Neuronal stem cell (in vitro differentiated cells): ENCODE data around the gene CALML5.
A peak's percentile ranks its signal among the peaks of the same experiment; 100 is the strongest.

Source experiments
- DNase-seq: peaks from one replicate; pipeline ENCODE4 v3.0.0-alpha.2; 2013; ENCODE audit warnings: low spot score
- H2AFZ ChIP-seq: one replicate; pipeline ENCODE4 v1.6.1; 2013; ENCODE audit warnings: mild to moderate bottlenecking, low read length, inconsistent platforms
- H2AK5ac ChIP-seq: 2 replicates; pipeline ENCODE4 v1.6.1; 2013; ENCODE audit warnings: low read depth, mild to moderate bottlenecking, inconsistent platforms, low read length, moderate library complexity, mixed read lengths
- H2BK120ac ChIP-seq: 2 replicates; pipeline ENCODE4 v1.6.1; 2013; ENCODE audit warnings: low read depth, mild to moderate bottlenecking, inconsistent platforms, low read length, moderate library complexity, mixed read lengths
- H2BK12ac ChIP-seq: one replicate; pipeline ENCODE4 v1.6.1; 2013; ENCODE audit warnings: low read length, inconsistent platforms
- H2BK15ac ChIP-seq: 2 replicates; pipeline ENCODE4 v1.6.1; 2013; ENCODE audit warnings: mild to moderate bottlenecking, low read length, inconsistent platforms, mixed read lengths
- H2BK5ac ChIP-seq: one replicate; pipeline ENCODE4 v1.6.1; 2013; ENCODE audit warnings: inconsistent platforms, mild to moderate bottlenecking, low read length, moderate library complexity
- H3K14ac ChIP-seq: one replicate; pipeline ENCODE4 v1.6.1; 2013; ENCODE audit warnings: low read length, inconsistent platforms
- H3K18ac ChIP-seq: 2 replicates; pipeline ENCODE4 v1.6.1; 2013; ENCODE audit warnings: low read length, inconsistent platforms
- H3K23ac ChIP-seq: 2 replicates; pipeline ENCODE4 v1.6.1; 2013; ENCODE audit warnings: low read depth, mild to moderate bottlenecking, mixed read lengths, low read length, inconsistent platforms; ENCODE audit not compliant: poor library complexity
- H3K27ac ChIP-seq: replicated peaks from 3 replicates; pipeline ENCODE4 v1.5.1; 2013; ENCODE audit warnings: low read length, inconsistent platforms
- H3K27me3 ChIP-seq, 3 experiments: 2 replicates each; pipeline ENCODE4 v1.6.1; 2013; ENCODE audit warnings: low read length in 3 of 3, mild to moderate bottlenecking in 2 of 3, inconsistent platforms in 1 of 3, low read depth in 1 of 3, mixed read lengths in 1 of 3, moderate library complexity in 1 of 3; ENCODE audit not compliant: control insufficient read depth in 3 of 3, insufficient read depth in 3 of 3
- H3K36me3 ChIP-seq, 2 donors: replicated peaks in 1 of 2; 2 replicates each; pipeline ENCODE4 v1.6.1; 2013; ENCODE audit warnings: low read length in 2 of 2; ENCODE audit not compliant: control insufficient read depth in 2 of 2, insufficient read depth in 2 of 2
- H3K4ac ChIP-seq: 2 replicates; pipeline ENCODE4 v1.6.1; 2013; ENCODE audit warnings: inconsistent platforms, mild to moderate bottlenecking, low read length, moderate library complexity
- H3K4me1 ChIP-seq, 2 donors: 1 replicate in 1 of 2; 2 replicates in 1 of 2; pipeline ENCODE4 v1.6.1; 2013; ENCODE audit warnings: low read length in 2 of 2, low read depth in 1 of 2; ENCODE audit not compliant: control insufficient read depth in 2 of 2, insufficient read depth in 1 of 2
- H3K4me2 ChIP-seq: one replicate; pipeline ENCODE4 v1.6.1; 2013; ENCODE audit warnings: mild to moderate bottlenecking, low read length, inconsistent platforms; ENCODE audit not compliant: insufficient read depth, poor library complexity, severe bottlenecking
- H3K4me3 ChIP-seq, 2 donors: 2 replicates each; pipeline ENCODE4 v1.5.1; 2013; ENCODE audit warnings: low read length in 2 of 2, mild to moderate bottlenecking in 2 of 2, inconsistent platforms in 1 of 2, moderate library complexity in 1 of 2
- H3K79me1 ChIP-seq: one replicate; pipeline ENCODE4 v1.6.1; 2013; ENCODE audit warnings: low read depth, mild to moderate bottlenecking, inconsistent platforms, low read length, moderate library complexity
- H3K9ac ChIP-seq: one replicate; pipeline ENCODE4 v1.6.1; 2013; ENCODE audit warnings: mild to moderate bottlenecking, low read depth, low read length, inconsistent platforms; ENCODE audit not compliant: poor library complexity
- H3K9me3 ChIP-seq, 2 donors: replicated peaks in 1 of 2; 2 replicates each; pipeline versions ENCODE3 to v1.6.1; 2013; ENCODE audit warnings: low read length in 2 of 2, mild to moderate bottlenecking in 2 of 2, inconsistent platforms in 1 of 2, low read depth in 1 of 2, mixed read lengths in 1 of 2, moderate library complexity in 1 of 2; ENCODE audit not compliant: control insufficient read depth in 2 of 2, insufficient read depth in 1 of 2
- H4K8ac ChIP-seq: one replicate; pipeline ENCODE4 v1.6.1; 2013; ENCODE audit warnings: low read depth, mild to moderate bottlenecking, inconsistent platforms, low read length, moderate library complexity
- H4K91ac ChIP-seq: one replicate; pipeline ENCODE4 v1.6.1; 2013; ENCODE audit warnings: low read length, low read depth, mild to moderate bottlenecking, inconsistent platforms; ENCODE audit not compliant: poor library complexity
- WGBS, 2 donors: extraction: QIAGEN DNeasy Blood & Tissue Kit; methylation state at CpG; one replicate each; pipeline ENCODE4 v1.1.7; 2013; ENCODE audit warnings: missing lambda C conversion rate in 2 of 2, mixed read lengths in 1 of 2; ENCODE audit not compliant: insufficient read length in 2 of 2, insufficient replicate concordance in 1 of 2; ENCODE audit errors: extremely low coverage in 2 of 2; 5-methylcytosine and 5-hydroxymethylcytosine counted together

Gene CALML5

GRCh38 chr10:5502571-5503476 lies 3.5 kb upstream of the CALML5 start:
- DNase-seq, result no peak
- Histone ChIP-seq H3K79me1 (no peaks in the 10 kb centered on the region), H4K91ac (no peak overlapping the region), H3K18ac (peak overlapping the region; percentile 31), H3K4me2 (no peak overlapping the region), H2BK15ac (peak overlapping the region; percentile 28), H3K4ac (peak overlapping the region; percentile 17), H3K4me3 (no peak overlapping the region), H4K8ac (no peak overlapping the region), H3K14ac (peak overlapping the region; percentile 67), H2AK5ac (no peak overlapping the region), H3K27ac (no peak overlapping the region), H3K9me3 (peaks cover 0 to 2% of the 10 kb centered on the region in 2 donors), H3K36me3 (no peaks in the 10 kb centered on the region), H2BK12ac (no peak overlapping the region), H2BK5ac (peak overlapping the region; percentile 67), H3K4me1 (no peaks in the 10 kb centered on the region), H3K9ac (no peak overlapping the region), H2AFZ (no peak overlapping the region), H3K23ac (peak overlapping the region; percentile 30), H3K27me3 (peaks cover 0 to 37% (median 0%) of the 10 kb centered on the region in 3 experiments), H2BK120ac (no peak overlapping the region)
- no CpG with 5 or more reads among the region's 14 CpGs for WGBS, 2 donors

- Histone ChIP-seq H2AFZ (no peak overlapping the region), H3K4me1 (no peaks in the 10 kb centered on the region), H3K36me3 (no peaks in the 10 kb centered on the region), H2AK5ac (no peak overlapping the region), H3K18ac (peak overlapping the region; percentile 31), H2BK15ac (peak overlapping the region; percentile 28), H3K79me1 (no peaks in the 10 kb centered on the region), H3K14ac (no peak overlapping the region), H2BK5ac (peak overlapping the region; percentile 67), H3K4me3 (no peak overlapping the region), H2BK120ac (no peak overlapping the region), H3K9ac (no peak overlapping the region), H3K27ac (no peak overlapping the region), H3K4me2 (no peak overlapping the region), H3K9me3 (peaks cover 0 to 5% of the 10 kb centered on the region in 2 donors), H3K27me3 (peaks cover 0 to 32% (median 0%) of the 10 kb centered on the region in 3 experiments), H3K4ac (no peak overlapping the region), H2BK12ac (no peak overlapping the region), H4K91ac (no peak overlapping the region), H4K8ac (no peak overlapping the region), H3K23ac (peak overlapping the region; percentile 30)
- WGBS, 2 donors, result no CpG with 5 or more reads among the region's 12 CpGs
- DNase-seq, result no peak
These were observed 2.7 kb upstream of the CALML5 start for GRCh38 chr10:5502061-5502521.

GRCh38 chr10:5500910-5501309 lies 1.5 kb upstream of the CALML5 start:
- H3K27me3 ChIP-seq, result peaks cover 0 to 32% (median 0%) of the 10 kb centered on the region in 3 experiments

DNA sequence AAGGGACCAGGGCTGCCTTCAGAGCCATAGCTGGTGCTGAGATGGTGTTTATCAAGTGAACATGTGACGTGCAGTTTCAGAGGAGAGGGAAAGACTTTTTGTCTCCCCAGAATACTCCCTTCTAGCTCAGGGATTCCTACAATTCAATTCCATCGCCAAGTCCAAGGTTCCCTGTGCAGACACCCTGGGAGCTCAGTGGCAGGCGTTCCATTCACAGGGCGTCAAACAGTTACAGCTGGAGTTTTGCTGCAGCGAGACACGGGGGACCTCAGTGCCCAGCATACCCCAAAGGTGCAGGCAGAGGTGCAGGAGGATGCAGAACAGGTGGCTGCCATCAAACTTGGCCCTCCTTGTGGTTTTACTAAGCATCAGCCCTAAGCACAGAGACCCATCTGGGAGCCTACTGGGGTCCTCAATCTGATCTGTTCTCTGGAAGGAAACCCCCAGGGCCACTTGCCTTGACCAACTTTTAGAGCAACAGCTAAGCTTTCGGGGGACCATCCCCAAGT lies 846 bp upstream of the CALML5 start:
- Histone ChIP-seq H3K9ac (peak overlapping the region; percentile 9), H3K18ac (peak overlapping the region; percentile 6), H3K9me3 (peaks cover 0 to 3% of the 10 kb centered on the region in 2 donors), H3K79me1 (no peaks in the 10 kb centered on the region), H4K8ac (no peak overlapping the region), H2BK12ac (no peak overlapping the region), H3K4me3 (no peak overlapping the region), H2BK15ac (no peak overlapping the region), H2BK120ac (no peak overlapping the region), H3K4me1 (no peaks in the 10 kb centered on the region), H3K14ac (no peak overlapping the region), H3K27me3 (peaks cover 0 to 32% (median 0%) of the 10 kb centered on the region in 3 experiments), H2AFZ (no peak overlapping the region), H3K4ac (no peak overlapping the region), H3K4me2 (no peak overlapping the region), H4K91ac (no peak overlapping the region), H2BK5ac (no peak overlapping the region), H3K36me3 (no peaks in the 10 kb centered on the region), H2AK5ac (no peak overlapping the region), H3K23ac (no peak overlapping the region), H3K27ac (no peak overlapping the region)
- no peak for DNase-seq
- WGBS, 2 donors, result no CpG with 5 or more reads among the region's 7 CpGs

More at GRCh38 chr10:5500910-5501309, 1.5 kb upstream of the CALML5 start:
- Histone ChIP-seq H3K9me3 (peaks cover 0 to 3% of the 10 kb centered on the region in 2 donors), H3K36me3 (no peaks in the 10 kb centered on the region), H2BK120ac (no peak overlapping the region), H4K8ac (no peak overlapping the region), H3K4me3 (no peak overlapping the region), H3K14ac (no peak overlapping the region), H3K4me1 (no peaks in the 10 kb centered on the region), H3K27ac (no peak overlapping the region), H3K79me1 (no peaks in the 10 kb centered on the region), H2AK5ac (no peak overlapping the region), H2BK5ac (no peak overlapping the region), H4K91ac (no peak overlapping the region), H3K23ac (no peak overlapping the region), H3K18ac (peak overlapping the region; percentile 12), H2BK15ac (no peak overlapping the region), H2AFZ (no peak overlapping the region), H3K9ac (no peak overlapping the region), H3K4ac (no peak overlapping the region), H2BK12ac (no peak overlapping the region), H3K4me2 (no peak overlapping the region)
- DNase-seq, result no peak
- no CpG with 5 or more reads among the region's 5 CpGs for WGBS, 2 donors
